HG03280 (cell line): ENCODE data around the gene SNTB2.
"Not testable (repeated sequence)": the region's sequence is repeated elsewhere in the genome, so short reads cannot be mapped to it uniquely, and the experiment has no call there.

Experiments
- ATAC-seq: cut with Tn5 transposase; IDR thresholded peaks from one replicate; pipeline ENCODE4 v1.9.1; 2021; ENCODE audit warnings: mild to moderate bottlenecking, moderate library complexity; ENCODE audit not compliant: unreplicated experiment

SNTB2 gene

GRCh38 chr16:69233124-69233523, 46.2 kb downstream of the SNTB2 start:
- ATAC-seq: no peak

GRCh38 chr16:69234460-69234859, 47.5 kb downstream of the SNTB2 start:
- ATAC-seq: no peak

DNA sequence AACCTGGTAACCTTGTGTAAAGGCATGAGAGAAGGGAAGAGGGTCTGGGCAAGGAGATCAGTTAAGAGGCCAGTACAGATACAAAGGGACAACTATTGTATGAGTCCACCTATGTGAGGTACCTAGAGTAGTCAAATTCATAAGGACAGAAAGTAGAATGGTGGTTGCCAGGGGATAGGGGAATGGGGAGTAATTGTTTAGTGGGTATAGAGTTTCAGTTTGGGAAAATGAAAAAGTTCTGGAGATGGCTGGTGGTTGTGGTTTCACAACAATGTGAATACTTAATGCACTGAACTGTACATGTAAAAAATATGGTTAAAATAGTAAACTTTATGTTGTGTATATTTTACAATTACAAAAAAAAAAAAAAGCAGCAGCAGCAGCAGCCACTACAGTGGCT, 49.4 kb downstream of the SNTB2 start:
- no peak for ATAC-seq

DNA sequence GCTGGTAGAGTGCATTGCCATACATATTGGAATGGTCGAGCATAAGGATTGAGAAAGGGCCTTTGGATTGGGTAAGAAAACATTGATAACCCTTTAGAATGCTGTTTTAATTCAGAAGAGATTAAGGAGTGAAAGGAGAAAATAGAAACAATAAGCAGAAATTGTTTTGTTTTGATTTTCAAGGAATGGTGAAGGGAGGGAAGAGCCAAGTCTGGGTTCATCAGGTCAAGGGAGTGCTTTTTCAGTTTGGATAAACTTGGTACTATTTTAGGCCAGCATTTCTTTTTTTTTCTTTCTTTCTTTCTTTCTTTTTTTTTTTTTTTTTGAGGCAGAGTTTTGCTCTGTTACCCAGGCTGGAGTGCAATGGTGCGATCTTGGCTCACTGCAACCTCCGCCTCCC, 50.3 kb downstream of the SNTB2 start:
- no peak for ATAC-seq

GRCh38 chr16:69239851-69240250, 52.9 kb downstream of the SNTB2 start:
- no peak for ATAC-seq

- no peak for ATAC-seq
Observed at GRCh38 chr16:69240331-69240730, 53.4 kb downstream of the SNTB2 start.

- no peak for ATAC-seq
Observed at GRCh38 chr16:69241926-69242325, 55.0 kb downstream of the SNTB2 start.

DNA sequence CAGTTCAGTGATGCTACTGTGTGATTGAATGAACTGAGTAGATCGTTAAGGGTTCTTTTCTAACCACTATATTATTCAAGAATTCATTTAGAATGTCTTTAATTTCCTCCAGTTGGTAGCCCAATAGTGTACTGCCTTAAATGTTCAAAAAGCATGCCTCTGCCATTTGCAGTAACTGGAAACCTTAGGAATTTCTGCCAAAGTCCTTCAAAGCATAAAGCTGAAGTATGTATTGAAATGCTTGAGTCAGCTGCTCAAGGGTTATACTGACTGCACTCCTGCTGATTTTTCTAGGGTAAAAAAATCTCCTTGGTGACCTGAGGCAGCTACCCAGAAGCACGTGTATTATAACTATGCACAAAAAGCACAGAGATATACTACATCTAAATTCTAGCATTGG, 56.5 kb downstream of the SNTB2 start:
- ATAC-seq: no peak

GRCh38 chr16:69244336-69244735, 57.4 kb downstream of the SNTB2 start:
- no peak for ATAC-seq

DNA sequence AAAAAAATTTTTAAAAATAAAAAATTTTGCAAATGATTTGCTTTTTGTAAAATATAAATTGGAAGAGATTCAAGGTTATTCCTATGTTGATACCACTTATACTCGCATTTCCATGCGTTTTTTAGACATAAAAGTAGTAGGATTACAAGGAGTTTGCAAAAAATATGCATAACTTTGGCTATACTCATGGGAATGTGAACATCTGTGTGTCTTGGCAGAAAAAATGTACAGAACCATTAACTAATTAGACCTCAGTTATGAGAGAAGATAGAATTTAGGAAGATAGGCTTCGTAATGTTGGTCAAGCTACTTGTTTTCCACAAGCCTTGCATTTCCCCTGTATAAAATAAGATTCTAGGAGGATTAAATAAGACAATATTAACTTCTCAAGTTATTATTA, 63.1 kb downstream of the SNTB2 start:
- ATAC-seq: no peak

DNA sequence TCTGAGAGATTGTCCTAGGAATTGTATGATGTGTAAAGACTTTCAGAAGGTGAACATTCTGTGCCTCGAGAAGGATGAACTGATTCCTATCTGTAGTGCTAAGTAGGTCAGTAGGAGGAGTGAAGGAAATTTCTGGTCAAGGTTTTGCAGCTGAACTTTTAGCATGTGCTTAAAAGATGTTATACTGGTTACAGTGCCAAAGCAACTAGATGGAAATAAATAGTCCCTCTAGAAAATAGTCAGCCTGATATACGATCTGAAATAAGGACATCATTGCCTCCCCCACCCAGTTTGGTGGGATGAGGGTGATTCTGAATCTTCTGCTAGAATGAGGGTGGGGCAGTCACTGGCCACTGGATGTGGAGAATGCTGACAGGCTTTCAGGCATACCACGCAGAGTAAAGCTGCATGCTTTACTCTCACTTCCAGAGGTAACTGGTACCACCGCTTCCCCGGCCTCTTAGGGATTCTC, 66.9 kb downstream of the SNTB2 start:
- ATAC-seq: no peak

DNA sequence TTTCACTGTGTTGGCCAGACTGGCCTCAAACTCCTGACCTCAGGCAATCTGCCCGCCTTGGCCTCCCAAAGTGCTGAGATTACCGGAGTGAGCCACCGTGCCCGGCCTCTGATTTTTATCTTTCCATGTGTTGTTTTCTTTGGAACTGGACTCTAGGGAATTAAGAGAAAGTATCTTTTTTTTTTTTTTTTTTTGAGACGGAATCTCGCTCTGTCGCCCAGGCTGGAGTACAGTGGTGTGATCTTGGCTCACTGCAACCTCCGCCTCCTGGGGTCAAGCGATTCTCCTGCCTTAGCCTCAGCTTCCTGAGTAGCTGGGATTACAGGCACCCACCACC, 72.4 kb downstream of the SNTB2 start:
- not testable (repeated sequence) for ATAC-seq

- no peak for ATAC-seq
Observed at GRCh38 chr16:69260019-69260418, 73.1 kb downstream of the SNTB2 start.

DNA sequence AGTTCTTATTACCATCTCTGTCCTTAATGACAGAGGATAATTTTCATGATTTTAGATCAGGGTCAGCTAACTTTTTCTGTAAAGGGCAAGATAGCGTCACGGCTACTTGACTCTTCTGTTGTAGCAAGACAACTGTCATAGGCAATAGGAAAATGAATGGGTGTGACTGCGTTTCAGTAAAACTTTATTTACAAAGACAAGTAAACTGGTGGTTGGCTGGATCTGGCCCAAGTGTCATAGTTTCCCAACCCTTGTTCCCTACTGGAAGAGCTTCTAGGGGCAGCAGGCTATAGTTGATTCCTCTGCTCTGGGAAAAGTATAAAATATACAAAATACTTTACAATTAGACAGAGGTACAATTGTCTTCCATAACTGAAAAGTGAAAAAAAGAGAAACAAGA, 73.5 kb downstream of the SNTB2 start:
- ATAC-seq: no peak

DNA sequence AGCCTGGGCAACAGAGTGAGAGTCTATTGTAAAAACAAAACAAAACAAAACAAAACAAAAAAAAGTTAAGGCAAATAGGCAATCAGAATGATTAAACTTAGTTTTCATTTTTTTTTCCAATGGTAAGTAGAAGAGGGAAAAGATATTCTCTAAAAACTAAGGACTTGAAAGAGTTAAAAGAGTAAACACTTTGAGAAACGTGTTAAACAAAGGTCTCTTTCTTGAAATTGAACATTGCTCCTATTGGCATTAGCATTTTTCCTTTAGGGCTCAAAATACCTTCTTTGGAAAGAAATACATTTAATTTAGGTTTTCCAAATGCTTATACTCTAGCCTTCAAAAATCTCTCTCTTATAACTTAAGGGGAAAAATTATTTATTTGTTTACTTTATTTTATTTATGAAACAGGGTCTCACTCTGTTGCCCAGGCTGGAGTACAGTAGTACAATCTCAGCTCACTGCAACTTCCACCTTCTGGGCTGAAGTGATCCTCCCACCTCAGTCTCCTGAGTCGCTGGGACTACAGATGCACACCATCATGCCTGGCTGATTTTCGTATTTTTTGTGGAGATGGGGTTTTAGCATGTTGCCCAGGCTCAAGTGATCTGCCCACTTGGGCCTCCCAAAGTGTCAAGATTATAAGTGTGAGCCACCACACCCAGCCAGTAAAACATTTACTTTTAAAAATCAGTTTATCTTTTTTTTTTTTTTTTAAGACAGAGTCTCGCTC, 79.5 kb downstream of the SNTB2 start:
- no peak for ATAC-seq

GRCh38 chr16:69267633-69268032, 80.7 kb downstream of the SNTB2 start:
- no peak for ATAC-seq

- no peak for ATAC-seq
Observed at GRCh38 chr16:69270395-69270794, 83.4 kb downstream of the SNTB2 start.

- no peak for ATAC-seq
Observed at GRCh38 chr16:69270831-69271230, 83.9 kb downstream of the SNTB2 start.

GRCh38 chr16:69273009-69273408, 86.0 kb downstream of the SNTB2 start:
- ATAC-seq: no peak

GRCh38 chr16:69274699-69275235, 87.8 kb downstream of the SNTB2 start:
- no peak for ATAC-seq

DNA sequence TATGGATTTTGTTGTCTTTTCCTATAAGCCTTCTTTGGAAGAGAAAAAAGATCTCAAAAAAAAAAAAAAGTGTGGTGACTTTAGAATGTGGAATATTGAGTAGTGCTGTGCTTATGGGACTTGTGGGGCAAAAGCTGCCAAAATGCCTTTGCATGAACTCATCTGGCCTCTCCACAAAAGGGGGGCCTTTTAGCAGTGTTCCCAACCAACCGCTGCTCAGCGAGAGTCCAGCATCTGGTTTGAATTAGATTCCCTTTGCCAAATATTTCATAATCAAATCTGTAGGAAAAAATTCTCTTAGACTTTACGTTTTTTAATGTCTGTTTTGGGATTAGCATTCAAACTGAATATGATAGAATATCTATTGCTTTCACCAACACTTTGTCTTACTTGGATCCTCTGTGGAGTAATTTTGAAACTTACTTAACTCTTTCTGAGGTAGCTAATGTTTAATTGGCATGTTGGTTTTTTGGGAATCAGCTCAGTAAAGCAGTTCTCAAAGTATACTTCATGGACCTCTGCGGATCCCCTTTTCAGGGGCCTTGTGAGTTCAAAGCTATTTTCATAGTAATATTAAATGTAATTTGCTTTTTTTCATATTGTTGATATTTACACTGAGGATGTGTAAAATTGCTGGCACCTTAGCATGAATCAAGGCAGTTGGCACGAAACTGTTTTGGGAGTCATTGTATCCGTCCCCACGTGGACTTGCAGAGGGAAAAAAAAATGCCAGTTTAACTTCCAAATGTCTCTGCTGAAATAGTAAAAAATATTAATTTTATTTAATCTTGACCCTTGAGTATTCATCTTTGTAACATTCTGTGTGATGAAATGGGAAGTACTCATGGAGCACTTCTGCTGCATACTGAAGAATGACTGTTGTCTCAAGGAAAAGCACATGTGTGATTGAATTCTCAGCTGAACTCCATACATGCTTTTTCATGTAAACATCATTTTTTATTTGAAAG, 89.5 kb downstream of the SNTB2 start:
- ATAC-seq: no peak

- no peak for ATAC-seq
Observed at GRCh38 chr16:69277413-69277812, 90.4 kb downstream of the SNTB2 start.
